GM12878 (cell line): Measurements from ENCODE around the gene RNLS.

Source experiments
- CHD2 ChIP-seq: IDR thresholded peaks from 2 replicates; pipeline ENCODE4 v1.6.1; 2011; ENCODE audit warnings: low read depth, low read length, improper control_type of control experiment, borderline replicate concordance
- CREB1 ChIP-seq: IDR thresholded peaks from 2 replicates; pipeline ENCODE4 v1.6.1; 2012; ENCODE audit warnings: low read depth, mild to moderate bottlenecking, inconsistent platforms
- CTCF ChIP-seq, 3 experiments: IDR thresholded peaks in 2 of 3; conservative IDR thresholded peaks in 1 of 3; 2 replicates each; pipeline ENCODE4 v1.5.1; 2011; ENCODE audit warnings: low read depth in 3 of 3, low read length in 3 of 3, mild to moderate bottlenecking in 3 of 3, control low read depth in 2 of 3, moderate library complexity in 2 of 3, inconsistent platforms in 1 of 3, mixed read lengths in 1 of 3; ENCODE audit not compliant: control insufficient read depth in 2 of 3, insufficient read depth in 1 of 3; ENCODE audit errors: extremely low read depth in 1 of 3
- EP300 ChIP-seq, 2 experiments: fragments of 150-350 bp in 1 of 2; IDR thresholded peaks; 2 replicates each; pipeline ENCODE4 v1.6.1; 2011 to 2012; ENCODE audit warnings: low read depth in 2 of 2, low read length in 2 of 2, borderline replicate concordance in 1 of 2, improper control_type of control experiment in 1 of 2, inconsistent platforms in 1 of 2; ENCODE audit not compliant: control insufficient read depth in 1 of 2
- POLR2A ChIP-seq: IDR thresholded peaks from 2 replicates; pipeline ENCODE4 v1.6.1; 2011; ENCODE audit warnings: low read depth, mild to moderate bottlenecking, low read length
- SIN3A ChIP-seq: IDR thresholded peaks from 2 replicates; pipeline ENCODE4 v1.6.1; 2012; ENCODE audit warnings: low read depth, low read length, improper control_type of control experiment
- TAF1 ChIP-seq: IDR thresholded peaks from 2 replicates; pipeline ENCODE4 v1.6.1; 2011; ENCODE audit warnings: mild to moderate bottlenecking, low read depth, low read length, borderline replicate concordance
- TARDBP ChIP-seq: IDR thresholded peaks from 2 replicates; pipeline ENCODE4 v1.6.1; 2016; ENCODE audit warnings: borderline replicate concordance
- YY1 ChIP-seq: IDR thresholded peaks from 2 replicates; pipeline ENCODE4 v1.6.1; 2011; ENCODE audit warnings: low read depth, mild to moderate bottlenecking, low read length

- TF ChIP-seq CTCF (IDR thresholded peaks at IDR 0.05 in 2 of 3, conservative IDR thresholded peaks at IDR 0.05 in 1 of 3; ENCODE audit: control insufficient read depth in 2 of 3, extremely low read depth in 1 of 3, insufficient read depth in 1 of 3, low read depth in 3 of 3, low read length in 3 of 3): no peak
- no peak for TF ChIP-seq EP300 (IDR thresholded peaks at IDR 0.05; ENCODE audit: borderline replicate concordance in 1 of 2, control insufficient read depth in 1 of 2, low read depth in 2 of 2, low read length in 2 of 2)
- TF ChIP-seq TAF1: no peak
- TF ChIP-seq POLR2A: no peak
- no peak for TF ChIP-seq CREB1
- no peak for TF ChIP-seq TARDBP
- TF ChIP-seq YY1: no peak
- TF ChIP-seq SIN3A: no peak
- TF ChIP-seq CHD2: no peak
Measured at GRCh38 chr10:88594482-88594881, 11.4 kb upstream of the RNLS start.
